MM.1S (cell line): ENCODE measurements around the gene MLC1.

Experiments used
- CTCF ChIP-seq: fragments of 300-600 bp; sonication (generic); IDR thresholded peaks from 2 replicates; pipeline ENCODE4 v1.5.1; 2016; ENCODE audit warnings: antibody characterized with exemption, low read length, mixed read lengths
- EZH2 ChIP-seq: fragments of 300-600 bp; sonication (generic); optimal IDR thresholded peaks from 2 replicates; pipeline ENCODE3; 2017; ENCODE audit warnings: low read depth, mild to moderate bottlenecking, antibody characterized with exemption, low read length, mixed read lengths

GRCh38 chr22:50112151-50113118 lies 27.2 kb upstream of the MLC1 start:
- TF ChIP-seq CTCF (no peak), EZH2 (no peak)
